Endothelial cell (in vitro differentiated cells): Measurements from ENCODE around the gene MRRF. TPM values are rescaled to one million over a fixed set of nuclear protein-coding genes. Genes with fewer than 3 reads are reported as not detected.

Experiments
- total RNA-seq: library from RNA; stranded (reverse); fragmentation: NEBNext Ultra II Directional; extraction: Animal tissue kit (Norgen Biotek cat#: 25700); gene quantifications from one replicate; pipeline ENCODE4 v1.2.1, GENCODE V29; 2021; ENCODE audit not compliant: unreplicated experiment

Gene MRRF
- total RNA-seq, 1 donor from 2014 or later, result 40.3 TPM

Other genes starting within 250 kb of the MRRF start
- 4.0 TPM for gene TTLL11, start 171.6 kb upstream of the MRRF start, total RNA-seq
- gene NDUFA8, start 105.1 kb upstream of the MRRF start, total RNA-seq, result 45.2 TPM
- 0.64 TPM for gene MORN5, start 105.0 kb upstream of the MRRF start, total RNA-seq
- gene LHX6, start 35.9 kb upstream of the MRRF start, total RNA-seq, result 6.0 TPM
- gene RBM18, start within 50 bp of the MRRF start, total RNA-seq, result 22.2 TPM
- gene PTGS1, start 106.1 kb downstream of the MRRF start, total RNA-seq, result 33.4 TPM
- not detected for gene OR1J1, start 213.0 kb downstream of the MRRF start, total RNA-seq
- gene OR1J2, start 245.9 kb downstream of the MRRF start, total RNA-seq, result not detected